GM21723 (cell line): Measurements from ENCODE around the gene ACTR1B.
"Not testable (repeated sequence)": the region's sequence is repeated elsewhere in the genome, so short reads cannot be mapped to it uniquely, and the experiment has no call there.

Experiments used
- ATAC-seq: cut with Tn5 transposase; IDR thresholded peaks from one replicate; pipeline ENCODE4 v1.9.1; 2021; ENCODE audit warnings: mild to moderate bottlenecking, moderate library complexity; ENCODE audit not compliant: unreplicated experiment

ACTR1B gene

GRCh38 chr2:97663962-97664635, at the start of gene ACTR1B:
ACTR1B (minus strand) TSS chr2:97664044; CDS start chr2:97663890, 154 bp downstream.
- ATAC-seq: peak; percentile 86

GRCh38 chr2:97712693-97713295, 49.0 kb upstream of the ACTR1B start:
- ATAC-seq: no peak

- not testable (repeated sequence) for ATAC-seq
Observed at GRCh38 chr2:97712175-97712574, 48.3 kb upstream of the ACTR1B start.

GRCh38 chr2:97711394-97711711, 47.5 kb upstream of the ACTR1B start:
- no peak for ATAC-seq

- no peak for ATAC-seq
Observed at GRCh38 chr2:97708608-97709007, 44.8 kb upstream of the ACTR1B start.

- ATAC-seq: no peak
Observed at GRCh38 chr2:97708048-97708380, 44.2 kb upstream of the ACTR1B start.

- ATAC-seq: no peak
Observed at GRCh38 chr2:97707362-97708047, 43.7 kb upstream of the ACTR1B start.

- ATAC-seq: no peak
Observed at GRCh38 chr2:97706708-97707345, 43.0 kb upstream of the ACTR1B start.

GRCh38 chr2:97706112-97706511, 42.3 kb upstream of the ACTR1B start:
- ATAC-seq: no peak

GRCh38 chr2:97704989-97705388, 41.1 kb upstream of the ACTR1B start:
- ATAC-seq: no peak

- no peak for ATAC-seq
Observed at GRCh38 chr2:97703741-97704140, 39.9 kb upstream of the ACTR1B start.

GRCh38 chr2:97702731-97703470, 39.1 kb upstream of the ACTR1B start:
- no peak for ATAC-seq

GRCh38 chr2:97701851-97702465, 38.1 kb upstream of the ACTR1B start:
- no peak for ATAC-seq

GRCh38 chr2:97701186-97701585, 37.3 kb upstream of the ACTR1B start:
- no peak for ATAC-seq

GRCh38 chr2:97699765-97700444, 36.1 kb upstream of the ACTR1B start:
- ATAC-seq: no peak

GRCh38 chr2:97698530-97698929, 34.7 kb upstream of the ACTR1B start:
- no peak for ATAC-seq

- ATAC-seq: peak; percentile 79
Observed at GRCh38 chr2:97697252-97698235, 33.7 kb upstream of the ACTR1B start.

GRCh38 chr2:97695744-97696143, 31.9 kb upstream of the ACTR1B start:
- no peak for ATAC-seq

- ATAC-seq: no peak
Observed at GRCh38 chr2:97693476-97693875, 29.6 kb upstream of the ACTR1B start.
